ENCODE measurements around the gene ZFAND3. TPM values are rescaled to one million over a fixed set of nuclear protein-coding genes. Genes with fewer than 3 reads are reported as not detected.
A peak's percentile ranks its signal among the peaks of the same experiment; 100 is the strongest.

Gene ZFAND3
- polyA plus RNA-seq, 1 of the 3 experiments (the other 2 are of a cell fraction), result 16.7 TPM

- no peaks in the 10 kb centered on the region for H3K27me3 ChIP-seq (ENCODE audit: insufficient read depth)
- no peak overlapping the region for H3K9ac ChIP-seq
- H2AFZ ChIP-seq (ENCODE audit: low read depth), result no peak overlapping the region
- peaks cover 3 to 19% of the 10 kb centered on the region in 2 experiments for H3K36me3 ChIP-seq (replicated peaks in 1 of 2; ENCODE audit: control insufficient read depth in 1 of 2, insufficient read depth in 2 of 2, low read length in 1 of 2)
- peaks cover 70% of the 10 kb centered on the region for H4K20me1 ChIP-seq (ENCODE audit: insufficient read depth)
- POLR2A ChIA-PET, result no interaction called here
- DNase-seq, result no peak
- no peaks in the 10 kb centered on the region for H3K9me3 ChIP-seq
- H3F3A ChIP-seq (replicated peaks; ENCODE audit: insufficient read depth), result no peaks in the 10 kb centered on the region
- CTCF ChIA-PET, result interaction anchor here (0.6 to 2.0 kb wide), 4 partner anchors 9 to 428 kb away, joined by 3 to 6 read pairs (median 4); no protein-coding TSS in a partner anchor
- no peak overlapping the region for H3K4me2 ChIP-seq
- no peak for TF ChIP-seq MEF2A (IDR thresholded peaks at IDR 0.05; ENCODE audit: borderline replicate concordance, low read depth)
- no peak for TF ChIP-seq YY1 (IDR thresholded peaks at IDR 0.05; ENCODE audit: low read depth)
- TF ChIP-seq RCOR1 (IDR thresholded peaks at IDR 0.05; ENCODE audit: low read length), result no peak
- no peak for TF ChIP-seq SIN3A (IDR thresholded peaks at IDR 0.05; ENCODE audit: borderline replicate concordance, low read depth, low read length)
- no peak for TF ChIP-seq RAD21 (IDR thresholded peaks at IDR 0.05; ENCODE audit: low read length)
- TF ChIP-seq RFX5 (IDR thresholded peaks at IDR 0.05; ENCODE audit: low read length), result no peak
- TF ChIP-seq RXRA (IDR thresholded peaks at IDR 0.05; ENCODE audit: borderline replicate concordance, low read depth), result no peak
- TF ChIP-seq GABPA (IDR thresholded peaks at IDR 0.05; ENCODE audit: low read depth), result no peak
- peaks cover 20% of the 10 kb centered on the region for H3K79me2 ChIP-seq (ENCODE audit: insufficient read depth)
- WGBS (ENCODE audit: low lambda C conversion rate), result 91% methylated on average over 5 of the region's 7 CpGs
- no peak overlapping the region for H3K4me3 ChIP-seq (ENCODE audit: low read depth in 2 of 2, low read length in 1 of 2)
- H3K4me1 ChIP-seq (ENCODE audit: control insufficient read depth in 1 of 2, insufficient read depth in 2 of 2, low read depth in 1 of 2, low read length in 1 of 2), result peaks cover 0 to 45% of the 10 kb centered on the region in 2 experiments; a peak in 2 of 4 replicates
- peak overlapping the region in 1 of 2 experiments; percentile 92; a peak in 2 of 4 replicates for H3K27ac ChIP-seq (ENCODE audit: low read depth in 2 of 2, low read length in 1 of 2)
- H3K9me2 ChIP-seq, result no peaks in the 10 kb centered on the region
Measured at GRCh38 chr6:38142178-38142902, 322.8 kb downstream of the ZFAND3 start.

DNA sequence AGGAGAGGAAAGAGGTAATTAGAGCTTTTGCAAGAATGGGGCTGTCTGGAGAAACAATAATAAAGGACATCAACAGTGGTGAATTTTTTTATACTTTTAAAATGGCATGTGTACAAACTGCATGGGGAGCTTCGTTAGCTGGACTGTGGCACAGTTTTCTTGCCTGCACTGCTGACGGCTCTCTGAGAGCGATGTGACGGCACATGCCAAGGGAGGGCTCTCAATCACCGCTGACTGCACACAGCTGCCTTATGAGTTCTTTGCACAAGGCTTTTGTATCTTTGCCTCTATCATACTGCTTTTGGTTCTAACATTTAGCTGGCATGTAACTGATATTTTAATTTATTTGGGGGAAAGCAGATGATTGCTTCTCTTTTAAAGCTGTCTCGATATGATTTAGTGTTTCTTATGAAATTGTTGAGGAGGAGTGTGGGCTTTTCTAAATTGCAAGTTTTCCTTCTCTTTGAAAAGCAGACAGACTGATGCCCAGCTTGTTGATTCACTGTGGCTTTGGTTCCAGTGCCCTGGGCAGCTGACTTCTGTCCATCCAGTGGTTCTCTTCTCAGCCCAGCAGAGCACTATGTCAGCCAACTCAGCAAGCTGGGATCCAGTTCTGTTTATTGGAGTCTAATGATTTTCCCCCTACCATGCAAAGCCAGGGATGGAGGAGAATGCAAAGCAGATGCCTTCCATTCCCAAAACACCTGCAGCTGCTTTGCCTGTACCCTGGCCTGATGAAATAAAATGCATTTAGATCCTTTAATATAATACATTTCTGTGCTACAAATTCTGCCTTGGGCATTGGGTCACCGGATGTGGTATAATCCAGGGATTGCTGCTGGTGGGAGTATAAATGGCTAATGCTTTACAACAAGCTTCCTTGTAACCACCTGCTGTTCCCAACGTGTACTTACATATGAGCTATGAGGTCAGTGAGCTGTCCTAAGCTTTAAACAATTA is 323.9 kb downstream of the ZFAND3 start:
- POLR2A ChIA-PET, result no interaction called here
- peaks cover 69% of the 10 kb centered on the region for H4K20me1 ChIP-seq (ENCODE audit: insufficient read depth)
- H3K4me3 ChIP-seq (ENCODE audit: low read depth in 2 of 2, low read length in 1 of 2), result no peak overlapping the region
- peak overlapping the region in 1 of 2 experiments; percentile 92; a peak in 2 of 4 replicates for H3K27ac ChIP-seq (ENCODE audit: low read depth in 2 of 2, low read length in 1 of 2)
- no peak overlapping the region for H3K9ac ChIP-seq
- peaks cover 20% of the 10 kb centered on the region for H3K79me2 ChIP-seq (ENCODE audit: insufficient read depth)
- peak; percentile 71 for DNase-seq
- peak; percentile 55; the same call in 1 of the 2 replicates for TF ChIP-seq FOXJ3 (CRISPR knock-in tag; IDR thresholded peaks at IDR 0.05)
- TF ChIP-seq RCOR1 (IDR thresholded peaks at IDR 0.05; ENCODE audit: low read length), result peak; percentile 90
- TF ChIP-seq RAD21 (IDR thresholded peaks at IDR 0.05; ENCODE audit: low read length), result 0 out of 2 replicates have a peak, but pooled peaks have one; percentile 23
- peak; percentile 74 for TF ChIP-seq CHD2 (IDR thresholded peaks at IDR 0.05; ENCODE audit: low read length, partially characterized antibody)
- TF ChIP-seq USF2 (IDR thresholded peaks at IDR 0.05; ENCODE audit: borderline replicate concordance, low read depth, low read length), result no peak
- no peak for TF ChIP-seq YY1 (IDR thresholded peaks at IDR 0.05; ENCODE audit: low read depth)
- no peak for TF ChIP-seq JUND (IDR thresholded peaks at IDR 0.05)
- TF ChIP-seq EP300 (IDR thresholded peaks at IDR 0.05; ENCODE audit: borderline replicate concordance in 1 of 2, low read depth in 1 of 2, low read length in 1 of 2), result peak in 1 of 2 experiments; percentile 88; a peak in 2 of 4 replicates
- TF ChIP-seq FOSL2 (IDR thresholded peaks at IDR 0.05; ENCODE audit: borderline replicate concordance, low read depth), result no peak
- TF ChIP-seq GATA2 (CRISPR knock-in tag; IDR thresholded peaks at IDR 0.05), result 0 out of 2 replicates have a peak, but pooled peaks have one; percentile 36
- no peak for TF ChIP-seq TAF1 (IDR thresholded peaks at IDR 0.05; ENCODE audit: borderline replicate concordance, low read depth, low read length)
- WGBS (ENCODE audit: low lambda C conversion rate), result 77% methylated on average over 8 of the region's 8 CpGs
- H3K36me3 ChIP-seq (replicated peaks in 1 of 2; ENCODE audit: control insufficient read depth in 1 of 2, insufficient read depth in 2 of 2, low read length in 1 of 2), result peaks cover 3 to 19% of the 10 kb centered on the region in 2 experiments
- no peaks in the 10 kb centered on the region for H3K9me2 ChIP-seq
- no peaks in the 10 kb centered on the region for H3K9me3 ChIP-seq
- CTCF ChIA-PET, result interaction anchor here (0.6 to 2.0 kb wide), 9 partner anchors 17 to 427 kb away, joined by 3 to 7 read pairs (median 3); no protein-coding TSS in a partner anchor
- H3K27me3 ChIP-seq (ENCODE audit: insufficient read depth), result no peaks in the 10 kb centered on the region
- peaks cover 0 to 42% of the 10 kb centered on the region in 2 experiments; a peak in 2 of 4 replicates for H3K4me1 ChIP-seq (ENCODE audit: control insufficient read depth in 1 of 2, insufficient read depth in 2 of 2, low read depth in 1 of 2, low read length in 1 of 2)
- no peak overlapping the region for H2AFZ ChIP-seq (ENCODE audit: low read depth)
- no peak overlapping the region for H3K4me2 ChIP-seq
- no peaks in the 10 kb centered on the region for H3F3A ChIP-seq (replicated peaks; ENCODE audit: insufficient read depth)

All from SK-N-SH (cell line).